ENCODE data around the gene PHYKPL.

DNA sequence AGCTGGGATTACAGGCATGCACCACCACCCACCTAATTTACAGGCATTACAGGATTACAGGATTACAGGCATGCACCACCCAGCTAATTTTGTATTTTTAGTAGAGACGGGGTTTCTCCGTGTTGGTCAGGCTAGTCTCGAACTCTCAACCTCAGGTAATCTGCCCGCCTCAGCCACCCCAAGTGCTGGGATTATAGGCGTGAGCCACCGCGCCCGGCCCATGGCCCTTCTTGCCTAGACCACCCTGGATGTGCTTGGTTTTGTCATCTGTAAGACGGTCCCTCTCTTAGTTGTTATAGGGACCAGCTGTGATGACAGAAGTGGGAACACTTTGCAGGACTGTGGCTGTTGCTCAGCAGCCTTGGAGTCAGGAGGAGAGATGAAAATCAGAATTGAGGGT lies 3.5 kb upstream of the PHYKPL start:
- TF ChIP-seq, protein P1, sequence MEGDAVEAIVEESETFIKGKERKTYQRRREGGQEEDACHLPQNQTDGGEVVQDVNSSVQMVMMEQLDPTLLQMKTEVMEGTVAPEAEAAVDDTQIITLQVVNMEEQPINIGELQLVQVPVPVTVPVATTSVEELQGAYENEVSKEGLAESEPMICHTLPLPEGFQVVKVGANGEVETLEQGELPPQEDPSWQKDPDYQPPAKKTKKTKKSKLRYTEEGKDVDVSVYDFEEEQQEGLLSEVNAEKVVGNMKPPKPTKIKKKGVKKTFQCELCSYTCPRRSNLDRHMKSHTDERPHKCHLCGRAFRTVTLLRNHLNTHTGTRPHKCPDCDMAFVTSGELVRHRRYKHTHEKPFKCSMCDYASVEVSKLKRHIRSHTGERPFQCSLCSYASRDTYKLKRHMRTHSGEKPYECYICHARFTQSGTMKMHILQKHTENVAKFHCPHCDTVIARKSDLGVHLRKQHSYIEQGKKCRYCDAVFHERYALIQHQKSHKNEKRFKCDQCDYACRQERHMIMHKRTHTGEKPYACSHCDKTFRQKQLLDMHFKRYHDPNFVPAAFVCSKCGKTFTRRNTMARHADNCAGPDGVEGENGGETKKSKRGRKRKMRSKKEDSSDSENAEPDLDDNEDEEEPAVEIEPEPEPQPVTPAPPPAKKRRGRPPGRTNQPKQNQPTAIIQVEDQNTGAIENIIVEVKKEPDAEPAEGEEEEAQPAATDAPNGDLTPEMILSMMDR (IDR thresholded peaks at IDR 0.05; ENCODE audit: low read length) = no peak
- no peak for TF ChIP-seq EZH2 (optimal IDR thresholded peaks at IDR 0.05; ENCODE audit: low read depth, low read length)

Measured in MM.1S (cell line).